ENCODE results near the gene LIN9. TPM values are rescaled to one million over a fixed set of nuclear protein-coding genes. Genes with fewer than 3 reads are reported as not detected.

The LIN9 gene
- total RNA-seq, 1 donor from 2014 or later, result 4.6 TPM

- Histone ChIP-seq H3K27me3 (ENCODE audit: control insufficient read depth, insufficient read depth, low read length) (no peaks in the 10 kb centered on the region), H3K4me3 (ENCODE audit: low read depth, low read length) (no peak overlapping the region), H3K36me3 (ENCODE audit: control insufficient read depth, insufficient read depth, low read length) (no peaks in the 10 kb centered on the region)
- DNase-seq (ENCODE audit: low read depth), result no peak
- TF ChIP-seq CTCF (IDR thresholded peaks at IDR 0.05; ENCODE audit: insufficient read depth, low read length, poor library complexity, severe bottlenecking), result no peak
These were observed 91.7 kb downstream of the LIN9 start for GRCh38 chr1:226217273-226217672.

GRCh38 chr1:226216056-226216455, 92.9 kb downstream of the LIN9 start:
- Histone ChIP-seq H3K36me3 (ENCODE audit: control insufficient read depth, insufficient read depth, low read length) (no peaks in the 10 kb centered on the region), H3K4me3 (ENCODE audit: low read depth, low read length) (no peak overlapping the region), H3K27me3 (ENCODE audit: control insufficient read depth, insufficient read depth, low read length) (no peaks in the 10 kb centered on the region)
- no peak for TF ChIP-seq CTCF (IDR thresholded peaks at IDR 0.05; ENCODE audit: insufficient read depth, low read length, poor library complexity, severe bottlenecking)
- no peak for DNase-seq (ENCODE audit: low read depth)

- Histone ChIP-seq H3K27me3 (ENCODE audit: control insufficient read depth, insufficient read depth, low read length) (no peaks in the 10 kb centered on the region), H3K36me3 (ENCODE audit: control insufficient read depth, insufficient read depth, low read length) (no peaks in the 10 kb centered on the region), H3K4me3 (ENCODE audit: low read depth, low read length) (no peak overlapping the region)
- no peak for TF ChIP-seq CTCF (IDR thresholded peaks at IDR 0.05; ENCODE audit: insufficient read depth, low read length, poor library complexity, severe bottlenecking)
- no peak for DNase-seq (ENCODE audit: low read depth)
These were observed 93.7 kb downstream of the LIN9 start for GRCh38 chr1:226215239-226215638.

GRCh38 chr1:226212545-226212944, 96.4 kb downstream of the LIN9 start:
- Histone ChIP-seq H3K4me3 (ENCODE audit: low read depth, low read length) (no peak overlapping the region), H3K27me3 (ENCODE audit: control insufficient read depth, insufficient read depth, low read length) (no peaks in the 10 kb centered on the region), H3K36me3 (ENCODE audit: control insufficient read depth, insufficient read depth, low read length) (no peaks in the 10 kb centered on the region)
- no peak for TF ChIP-seq CTCF (IDR thresholded peaks at IDR 0.05; ENCODE audit: insufficient read depth, low read length, poor library complexity, severe bottlenecking)
- no peak for DNase-seq (ENCODE audit: low read depth)

- Histone ChIP-seq H3K27me3 (ENCODE audit: control insufficient read depth, insufficient read depth, low read length) (no peaks in the 10 kb centered on the region), H3K4me3 (ENCODE audit: low read depth, low read length) (no peak overlapping the region), H3K36me3 (ENCODE audit: control insufficient read depth, insufficient read depth, low read length) (no peaks in the 10 kb centered on the region)
- TF ChIP-seq CTCF (IDR thresholded peaks at IDR 0.05; ENCODE audit: insufficient read depth, low read length, poor library complexity, severe bottlenecking), result no peak
- no peak for DNase-seq (ENCODE audit: low read depth)
These were observed 97.7 kb downstream of the LIN9 start for GRCh38 chr1:226211181-226211821.

GRCh38 chr1:226210571-226211176, 98.3 kb downstream of the LIN9 start:
- Histone ChIP-seq H3K27me3 (ENCODE audit: control insufficient read depth, insufficient read depth, low read length) (no peaks in the 10 kb centered on the region), H3K36me3 (ENCODE audit: control insufficient read depth, insufficient read depth, low read length) (no peaks in the 10 kb centered on the region), H3K4me3 (ENCODE audit: low read depth, low read length) (no peak overlapping the region)
- TF ChIP-seq CTCF (IDR thresholded peaks at IDR 0.05; ENCODE audit: insufficient read depth, low read length, poor library complexity, severe bottlenecking), result no peak
- DNase-seq (ENCODE audit: low read depth), result no peak
